DMS 273 (cell line): ENCODE results near the gene KCTD1.

Experiments
- DNase-seq: peaks from one replicate; lab custom pipeline; 2025; ENCODE audit not compliant: unreplicated experiment; lab: John Stamatoyannopoulos, UW

Gene KCTD1

GRCh38 chr18:26548415-26549262 is at the start of gene KCTD1:
KCTD1 (minus strand) TSS chr18:26548553; CDS start chr18:26548536, 17 bp downstream.
- peak; percentile 91 for DNase-seq

DNA sequence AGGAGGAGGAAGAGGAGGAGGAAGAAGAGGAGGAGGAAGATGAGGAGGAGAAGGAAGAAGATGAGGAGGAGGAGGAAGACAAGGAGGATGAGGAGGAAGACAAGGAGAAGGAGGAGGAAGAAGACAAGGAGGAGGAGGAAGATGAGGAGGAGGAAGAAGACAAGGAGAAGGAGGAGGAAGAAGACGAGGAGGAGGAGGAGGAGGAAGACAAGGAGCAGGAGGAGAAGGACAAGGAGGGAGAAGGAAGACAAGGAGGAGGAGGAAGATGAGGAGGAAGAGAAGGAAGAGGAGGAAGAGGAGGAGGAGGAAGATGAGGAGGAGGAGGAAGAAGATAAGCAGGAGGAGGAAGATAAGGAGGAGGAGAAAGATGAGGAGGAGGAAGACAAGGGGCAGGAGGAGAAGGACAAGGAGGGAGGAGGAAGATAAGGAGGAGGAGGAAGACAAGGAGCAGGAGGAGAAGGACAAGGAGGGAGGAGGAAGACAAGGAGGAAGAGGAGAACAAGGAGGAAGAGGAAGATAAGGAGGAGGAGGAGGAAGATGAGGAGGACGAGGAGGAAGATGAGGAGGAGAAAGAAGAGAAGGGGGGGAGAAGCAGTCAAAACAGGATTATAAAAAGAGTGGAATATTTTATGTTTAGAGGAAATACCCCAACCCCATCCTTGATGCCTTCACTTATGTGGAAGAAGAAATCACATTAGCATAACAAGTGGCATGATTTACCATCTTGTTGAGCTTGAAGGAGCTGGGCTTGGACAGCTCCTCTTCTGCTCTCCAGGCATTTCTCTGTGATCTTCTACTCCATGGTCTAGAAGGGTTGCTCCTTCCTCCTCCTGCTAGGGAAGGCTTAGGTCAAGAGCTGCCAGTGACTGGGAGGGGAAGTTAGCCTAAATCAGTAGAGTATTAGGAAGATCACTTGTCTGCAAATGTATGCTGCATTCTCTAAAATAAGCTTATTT is 45.3 kb upstream of the KCTD1 start:
- DNase-seq: no peak

DNA sequence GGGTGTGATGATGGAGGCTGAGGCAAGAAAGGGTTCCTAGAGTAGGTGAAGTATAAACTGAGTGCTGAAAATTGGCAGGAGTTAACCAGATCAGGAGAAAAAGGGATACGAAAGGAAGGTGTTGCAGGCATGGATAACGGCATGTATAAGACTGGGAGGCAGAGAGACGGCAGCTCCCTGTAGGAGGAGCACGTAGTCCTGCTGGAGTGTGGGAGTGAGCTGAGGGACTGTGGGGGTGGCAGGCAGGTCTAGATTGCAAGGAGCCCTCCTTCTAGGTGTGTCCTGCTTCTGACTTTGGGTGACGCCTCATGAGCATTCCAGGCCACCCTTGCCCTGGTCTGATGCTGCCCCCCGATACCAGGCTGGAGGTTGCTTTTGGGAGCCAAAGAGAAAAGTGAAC is 36.4 kb upstream of the KCTD1 start:
- no peak for DNase-seq

- no peak for DNase-seq
These were observed 31.7 kb upstream of the KCTD1 start for GRCh38 chr18:26579941-26580618.

DNA sequence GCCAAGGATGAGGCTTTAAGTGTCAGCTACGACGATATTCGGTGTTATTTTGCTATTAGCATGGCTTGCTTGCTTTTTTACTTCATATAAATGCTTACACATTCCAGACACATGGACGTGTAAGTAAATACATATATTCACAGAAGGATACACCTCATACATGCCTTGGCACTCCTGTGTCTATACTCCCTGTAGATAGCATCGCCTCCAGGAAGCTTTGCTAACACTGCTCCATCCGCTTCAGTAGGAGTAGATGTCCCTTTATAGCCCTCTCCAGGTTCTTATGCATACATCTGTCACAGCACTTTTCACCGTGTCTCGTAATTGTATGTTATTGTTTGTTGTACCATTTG is 27.5 kb upstream of the KCTD1 start:
- DNase-seq: no peak

GRCh38 chr18:26574958-26575864 is 26.9 kb upstream of the KCTD1 start:
- peak; percentile 69 for DNase-seq

DNA sequence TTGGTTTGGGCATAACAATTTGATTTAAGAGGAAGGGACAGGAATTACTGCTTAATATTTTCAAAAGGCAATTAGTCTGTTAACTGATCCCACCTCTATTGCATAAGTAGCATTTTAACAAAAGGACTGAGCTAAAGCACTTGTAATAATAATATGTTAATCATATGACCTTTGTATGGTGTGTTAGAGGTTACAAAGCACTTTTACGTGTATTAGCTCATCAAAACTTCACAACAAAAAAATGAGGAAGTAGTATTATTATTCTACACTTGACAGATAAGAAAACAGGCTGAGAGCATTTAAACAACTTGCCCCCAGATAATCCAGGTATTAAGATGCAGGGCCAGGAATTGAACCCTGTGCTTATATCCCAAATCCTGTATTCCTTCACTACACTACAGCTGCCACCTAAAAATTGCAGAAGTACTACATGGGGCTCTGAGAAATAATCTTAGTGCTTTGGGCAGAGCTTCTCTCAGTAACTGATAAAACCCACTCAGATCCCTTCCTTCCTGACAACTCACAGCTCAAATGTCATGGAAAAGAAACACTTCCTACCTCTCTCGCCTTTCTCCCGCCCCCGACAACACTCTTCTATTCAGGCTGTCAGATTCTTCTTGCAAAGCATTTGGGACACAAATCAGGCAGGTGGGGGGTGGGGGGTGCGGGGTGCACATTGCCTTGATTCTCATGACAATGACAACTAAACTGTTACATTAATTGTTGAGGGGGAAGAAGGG is 20.7 kb upstream of the KCTD1 start:
- DNase-seq: no peak

GRCh38 chr18:26568513-26568912 is 20.2 kb upstream of the KCTD1 start:
- DNase-seq: no peak

GRCh38 chr18:26566874-26567555 is 18.7 kb upstream of the KCTD1 start:
- peak; percentile 9 for DNase-seq

DNA sequence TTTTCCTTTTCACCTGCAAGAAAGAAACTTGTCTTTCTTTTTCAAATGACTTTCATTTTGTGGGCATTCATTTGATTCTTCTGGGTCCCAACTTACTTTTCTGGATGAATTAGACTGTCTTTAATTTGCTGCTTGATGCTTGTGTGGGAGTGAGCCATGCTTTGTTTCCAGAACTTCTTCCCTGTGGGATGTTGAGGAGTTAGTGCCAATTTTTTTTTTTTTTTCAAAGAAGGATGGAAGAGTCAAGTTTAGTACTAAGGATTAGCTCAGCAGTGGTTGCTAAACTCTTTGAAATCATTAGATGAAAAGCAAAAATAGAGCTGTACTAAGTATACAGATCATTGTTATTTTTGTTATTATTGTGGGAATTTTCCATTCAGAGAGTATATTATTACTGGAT is 17.2 kb upstream of the KCTD1 start:
- no peak for DNase-seq

DNA sequence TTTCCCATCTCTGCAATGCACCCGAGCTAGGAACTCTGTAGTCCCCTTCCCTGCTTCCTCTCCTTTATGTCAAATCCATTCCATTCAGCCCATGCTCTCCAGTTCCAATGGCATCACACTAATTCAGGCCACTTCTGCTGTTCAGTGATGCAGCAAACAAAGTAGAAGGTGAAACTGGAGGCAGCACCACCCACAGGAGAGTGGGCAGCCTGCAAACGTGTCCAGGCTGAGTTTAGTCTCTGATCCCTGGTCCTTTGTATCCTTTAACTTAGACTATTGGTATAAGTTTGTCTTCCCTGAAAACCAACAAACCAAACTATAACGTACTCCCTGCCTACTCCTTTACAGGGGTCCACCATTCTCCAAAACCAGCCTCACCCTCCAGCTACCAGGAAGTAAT is 14.7 kb upstream of the KCTD1 start:
- DNase-seq: no peak

DNA sequence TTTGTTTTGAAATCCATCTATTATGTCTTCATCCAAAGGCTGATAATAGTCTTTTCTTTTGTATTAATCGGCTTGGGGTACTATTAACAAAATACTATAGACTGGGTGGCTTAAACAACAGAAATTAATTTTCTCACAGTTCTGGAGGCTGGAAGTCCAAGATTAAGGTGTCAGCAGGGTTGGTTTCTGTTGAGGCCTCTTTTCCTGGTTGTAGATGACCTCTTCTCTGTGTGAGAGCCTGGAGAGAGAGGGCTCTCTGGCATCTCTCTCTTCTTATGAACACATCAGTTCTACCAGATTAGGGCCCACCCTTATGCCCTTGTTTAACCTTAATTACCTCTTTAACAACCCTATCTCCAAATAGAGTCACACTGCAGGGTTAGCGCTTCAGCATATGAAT is 14.2 kb upstream of the KCTD1 start:
- no peak for DNase-seq

- DNase-seq: no peak
These were observed 13.4 kb upstream of the KCTD1 start for GRCh38 chr18:26561769-26562168.

DNA sequence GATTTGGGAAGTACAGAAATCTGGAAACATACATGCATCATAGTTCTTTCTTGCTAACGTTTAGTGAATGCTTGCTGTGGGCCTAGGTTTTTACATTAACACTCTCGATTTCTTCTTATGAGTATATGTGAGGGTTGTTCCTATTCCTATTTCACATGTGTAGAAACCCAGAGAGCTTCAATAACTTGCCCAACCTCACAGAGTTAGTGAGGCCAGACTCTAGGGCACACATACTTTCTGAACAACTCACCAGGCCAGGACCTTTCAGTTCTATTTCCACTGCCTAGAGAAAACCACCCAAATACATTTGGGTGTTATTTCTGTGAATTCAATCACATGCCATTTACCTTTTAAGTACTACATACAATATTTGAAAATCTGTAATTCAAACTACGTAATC is 8.2 kb upstream of the KCTD1 start:
- DNase-seq: no peak

- DNase-seq: no peak
These were observed 7.6 kb upstream of the KCTD1 start for GRCh38 chr18:26555804-26556553.

DNA sequence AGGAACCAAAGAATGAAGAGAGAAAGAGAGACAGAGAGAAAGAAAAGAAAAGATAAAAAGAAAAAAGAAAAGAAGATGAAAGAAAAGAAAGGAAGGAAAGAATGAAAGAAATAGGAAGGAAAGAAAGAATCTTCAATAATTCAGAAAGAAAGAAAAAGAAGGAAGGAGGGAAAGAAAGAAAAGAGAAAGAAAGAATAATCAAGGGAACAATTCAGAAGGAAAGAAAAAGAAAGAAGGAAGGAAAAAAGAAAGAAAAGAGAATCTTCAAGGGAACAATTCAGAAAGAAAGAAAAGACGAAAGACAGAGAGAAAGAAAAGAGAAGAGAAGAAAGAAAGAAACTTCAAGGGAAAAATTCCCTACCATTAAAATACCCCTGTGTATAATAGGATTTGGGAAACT is 5.6 kb upstream of the KCTD1 start:
- DNase-seq: no peak

DNA sequence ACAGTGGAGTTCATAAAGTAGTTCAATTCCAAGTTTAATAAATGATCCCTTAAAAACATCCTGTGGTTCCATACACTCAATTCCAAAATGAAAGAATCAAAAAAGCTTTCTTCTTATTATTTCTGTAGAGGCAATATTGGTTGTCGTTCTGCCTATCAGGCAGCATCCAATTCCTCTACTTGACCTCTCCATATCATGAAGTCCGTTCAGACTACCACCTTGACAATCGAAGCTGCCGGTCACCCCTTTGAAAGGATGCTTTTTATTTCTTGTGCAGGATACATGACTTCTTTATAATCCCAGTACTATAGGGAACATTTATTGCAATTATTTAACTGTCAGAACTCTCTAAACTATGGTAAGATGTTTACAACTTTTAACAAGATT is 3.3 kb upstream of the KCTD1 start:
- DNase-seq: no peak

- DNase-seq: no peak
These were observed 2.8 kb upstream of the KCTD1 start for GRCh38 chr18:26550998-26551694.
